IPS-18c (cell line): ENCODE measurements around the gene L1CAM.

Source experiments
- H3K4me3 ChIP-seq: 2 replicates; pipeline ENCODE4 v1.7.0; 2013; ENCODE audit warnings: low read depth, mild to moderate bottlenecking, low read length, moderate library complexity; ENCODE audit not compliant: insufficient read depth
- H3K9me3 ChIP-seq: one replicate; pipeline ENCODE4 v1.6.1; 2013; ENCODE audit warnings: mild to moderate bottlenecking, low read length, moderate library complexity; ENCODE audit not compliant: control insufficient read depth, insufficient read depth

The L1CAM gene

DNA sequence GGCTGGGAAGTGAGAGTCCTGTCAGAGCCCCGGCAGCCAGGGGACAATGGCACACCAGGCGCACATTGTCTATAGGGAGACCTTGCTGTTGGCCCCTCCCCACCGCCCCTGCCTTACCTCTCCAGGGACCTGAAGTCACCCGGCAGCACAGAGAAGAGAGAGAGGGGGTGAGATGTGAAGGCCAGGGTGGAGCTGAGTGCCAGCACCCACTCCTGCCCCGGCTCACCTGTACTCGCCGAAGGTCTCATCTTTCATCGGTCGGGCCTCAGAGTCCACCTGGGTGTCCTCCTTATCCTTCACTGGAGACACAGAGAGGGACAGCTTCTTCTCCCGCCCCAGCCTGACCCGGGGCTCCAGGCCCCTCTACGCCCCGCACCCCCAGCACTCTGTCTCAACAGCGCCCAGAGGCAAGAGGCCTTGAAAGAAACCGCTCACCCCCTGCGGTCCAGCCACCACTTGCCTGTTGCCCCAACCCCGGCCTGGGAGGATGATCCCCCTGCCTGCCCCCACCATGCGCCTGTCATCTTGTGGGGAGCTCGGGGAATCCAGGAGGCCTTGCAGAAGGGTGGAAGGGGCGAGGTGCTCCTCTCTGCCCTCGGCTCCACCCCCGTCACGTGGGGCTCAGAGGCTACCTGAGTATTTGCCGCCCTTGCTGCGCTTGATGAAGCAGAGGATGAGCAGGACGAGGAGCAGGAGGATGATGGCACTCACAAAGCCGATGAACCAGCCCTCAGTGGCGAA, 22.6 kb downstream of the L1CAM start:
- Histone ChIP-seq H3K4me3 (no peak overlapping the region), H3K9me3 (peaks cover 18% of the 10 kb centered on the region)

DNA sequence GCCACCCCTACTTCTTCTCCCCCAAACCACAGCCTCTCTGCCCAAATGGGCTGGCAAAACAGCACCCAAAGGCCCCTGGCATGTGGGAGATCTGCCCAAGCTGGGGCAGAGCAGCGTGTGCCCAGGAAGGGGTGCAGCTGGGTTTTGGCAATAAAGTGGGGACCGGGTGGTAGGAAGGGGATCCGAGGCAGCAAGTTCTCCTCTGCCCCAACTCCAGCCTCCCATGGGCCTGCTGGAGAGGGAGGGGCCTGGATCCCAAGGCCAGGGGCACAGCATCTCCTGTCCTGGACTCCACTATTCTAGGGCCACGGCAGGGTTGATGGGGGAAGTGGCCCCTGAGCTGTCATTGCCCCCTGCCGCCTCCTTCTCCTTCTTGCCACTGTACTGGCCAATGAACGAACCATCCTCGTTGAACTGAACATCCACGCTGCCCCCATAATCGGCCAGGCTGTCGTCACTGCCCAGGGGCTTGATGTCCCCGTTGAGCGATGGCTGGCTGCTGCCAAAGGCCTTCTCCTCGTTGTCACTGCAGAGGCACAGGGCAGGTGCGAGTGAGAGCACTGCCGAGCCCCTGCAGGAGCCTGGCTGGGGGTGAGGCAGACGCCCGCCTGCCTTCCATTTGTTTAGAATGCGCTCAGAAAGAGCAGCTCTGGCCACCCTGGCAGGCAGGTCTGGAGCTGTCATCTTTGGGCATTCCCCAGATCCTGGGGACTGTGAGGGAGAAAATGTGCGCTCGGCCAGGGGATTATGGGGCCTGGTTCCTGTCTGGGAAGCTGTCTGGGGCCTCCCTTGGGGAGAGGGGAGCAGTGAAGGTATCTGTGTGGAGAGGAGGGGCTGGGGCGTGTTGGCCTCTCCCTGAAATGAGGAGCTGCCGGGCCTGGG, 23.4 kb downstream of the L1CAM start:
- Histone ChIP-seq H3K9me3 (peaks cover 16% of the 10 kb centered on the region), H3K4me3 (peak overlapping the region; percentile 31; the same call in 1 of the 2 replicates)

DNA sequence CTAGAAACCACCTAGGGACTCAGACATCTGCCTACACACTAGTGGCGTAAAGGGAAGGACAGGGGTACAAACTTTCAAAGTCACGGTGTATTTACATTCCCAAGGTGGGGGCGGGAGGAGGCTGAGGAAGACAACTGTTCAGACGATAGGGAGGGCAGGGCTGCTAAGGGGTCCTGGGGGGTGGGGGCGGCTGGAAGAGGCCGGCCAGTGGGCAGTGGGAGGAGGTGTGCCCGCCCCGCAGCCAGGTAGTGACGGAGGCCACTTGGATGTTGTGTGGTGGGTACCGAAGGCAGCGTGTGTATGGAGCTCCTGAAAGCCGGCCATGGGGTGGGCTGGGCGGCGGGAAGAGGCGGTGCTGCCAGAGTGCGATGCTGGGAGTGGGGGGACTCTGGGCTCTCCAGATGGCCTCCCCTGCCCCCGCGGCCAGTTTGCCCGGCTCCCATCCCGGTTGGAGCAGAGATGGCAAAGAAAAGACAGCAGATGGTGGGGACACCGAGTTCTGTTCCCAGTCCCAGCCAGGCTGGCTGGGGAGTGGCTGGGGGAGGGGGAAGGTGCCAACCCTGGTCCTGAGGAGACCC, 24.2 kb downstream of the L1CAM start:
- H3K9me3 ChIP-seq = peaks cover 16% of the 10 kb centered on the region
- no peak overlapping the region for H3K4me3 ChIP-seq

DNA sequence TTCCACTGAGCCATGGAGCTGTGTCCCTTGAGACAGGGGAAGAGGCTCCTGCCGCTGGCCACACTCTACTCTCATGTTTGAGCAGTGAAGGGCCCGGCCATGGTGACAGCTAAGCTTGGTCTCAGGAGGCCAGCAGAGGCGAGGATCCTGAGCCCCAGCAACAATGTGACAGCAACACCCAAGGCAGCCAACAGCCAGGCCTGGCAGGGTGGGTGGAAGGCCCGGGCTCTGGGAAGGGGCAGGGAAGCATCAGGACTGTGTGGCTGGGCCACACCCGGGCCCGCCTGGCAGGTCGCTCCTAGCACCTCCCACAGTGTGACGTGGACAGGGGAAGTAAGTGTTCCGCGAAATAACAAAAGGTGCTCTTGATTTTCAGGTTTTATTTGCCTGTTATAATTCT, 24.8 kb downstream of the L1CAM start:
- Histone ChIP-seq H3K4me3 (no peak overlapping the region), H3K9me3 (peaks cover 16% of the 10 kb centered on the region)

DNA sequence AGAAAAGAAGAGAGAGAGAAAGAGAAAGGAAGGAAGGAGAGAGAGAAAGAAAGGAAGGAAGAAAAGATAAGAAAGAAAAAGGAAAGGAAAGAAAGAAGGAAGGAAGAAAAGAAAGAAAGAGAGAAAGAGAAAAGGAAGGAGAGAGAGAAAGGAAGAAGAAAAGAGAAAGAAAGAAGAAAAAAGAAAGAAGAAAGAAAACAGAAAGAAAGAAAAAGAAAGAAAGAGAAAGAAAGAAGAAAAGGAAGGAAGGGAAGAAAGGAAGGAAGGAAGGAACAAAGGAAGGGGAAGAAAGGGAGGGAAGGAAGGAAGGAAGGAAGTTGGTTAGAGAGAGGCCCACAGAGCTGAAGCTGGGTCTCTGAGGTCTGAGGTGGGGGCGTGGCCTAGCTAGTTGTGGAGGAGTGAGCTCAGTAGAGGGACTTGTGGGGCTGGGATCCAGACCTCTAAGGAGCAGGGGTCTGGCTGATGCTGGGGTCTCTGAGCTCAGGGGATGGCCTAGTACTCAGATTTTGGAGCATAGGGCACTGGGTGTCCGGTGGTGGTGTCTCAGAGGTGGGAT, 28.5 kb downstream of the L1CAM start:
- no peak overlapping the region for H3K4me3 ChIP-seq
- H3K9me3 ChIP-seq = peaks cover 10% of the 10 kb centered on the region

DNA sequence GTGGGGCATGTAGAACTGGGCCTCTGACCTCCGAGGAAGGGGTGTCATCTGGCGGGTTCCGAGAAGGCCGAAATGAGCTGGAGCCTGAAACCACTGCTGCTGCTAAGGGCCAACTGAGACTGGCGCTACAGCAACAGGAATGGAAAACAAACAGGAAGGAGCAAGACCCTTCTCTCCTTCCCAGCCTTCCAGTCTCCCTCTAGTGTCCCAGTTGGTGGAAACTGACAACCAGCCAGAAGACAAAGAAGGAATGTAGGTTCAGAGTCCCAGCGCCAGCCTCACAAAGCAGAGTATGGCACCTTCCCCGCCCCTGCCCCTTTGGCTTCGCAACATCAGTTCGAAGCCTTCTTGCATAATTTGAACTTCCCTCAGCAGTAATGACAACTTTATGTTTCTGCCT, 31.3 kb downstream of the L1CAM start:
- H3K4me3 ChIP-seq = no peak overlapping the region

DNA sequence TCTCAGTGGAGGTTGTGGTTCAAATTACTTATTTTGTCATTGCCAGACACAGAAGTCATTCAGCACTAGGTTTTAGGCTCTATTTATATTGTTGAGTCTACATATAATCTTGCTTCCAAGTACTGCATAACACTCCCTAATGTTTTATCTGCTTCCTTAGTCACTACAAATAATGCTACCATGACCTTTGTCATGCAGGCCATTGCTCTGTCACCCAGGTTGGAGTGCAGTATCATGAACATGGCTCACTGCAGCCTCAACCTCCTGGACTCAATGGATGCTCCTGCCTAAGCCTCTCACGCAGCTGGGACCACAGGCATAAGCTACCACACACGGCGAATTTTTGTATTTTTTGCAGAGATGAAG, 32.1 kb downstream of the L1CAM start:
- peaks cover 6% of the 10 kb centered on the region for H3K9me3 ChIP-seq
- H3K4me3 ChIP-seq = no peak overlapping the region

More for the DNA sequence above, 31.3 kb downstream of the L1CAM start:
- H3K9me3 ChIP-seq = peaks cover 8% of the 10 kb centered on the region

DNA sequence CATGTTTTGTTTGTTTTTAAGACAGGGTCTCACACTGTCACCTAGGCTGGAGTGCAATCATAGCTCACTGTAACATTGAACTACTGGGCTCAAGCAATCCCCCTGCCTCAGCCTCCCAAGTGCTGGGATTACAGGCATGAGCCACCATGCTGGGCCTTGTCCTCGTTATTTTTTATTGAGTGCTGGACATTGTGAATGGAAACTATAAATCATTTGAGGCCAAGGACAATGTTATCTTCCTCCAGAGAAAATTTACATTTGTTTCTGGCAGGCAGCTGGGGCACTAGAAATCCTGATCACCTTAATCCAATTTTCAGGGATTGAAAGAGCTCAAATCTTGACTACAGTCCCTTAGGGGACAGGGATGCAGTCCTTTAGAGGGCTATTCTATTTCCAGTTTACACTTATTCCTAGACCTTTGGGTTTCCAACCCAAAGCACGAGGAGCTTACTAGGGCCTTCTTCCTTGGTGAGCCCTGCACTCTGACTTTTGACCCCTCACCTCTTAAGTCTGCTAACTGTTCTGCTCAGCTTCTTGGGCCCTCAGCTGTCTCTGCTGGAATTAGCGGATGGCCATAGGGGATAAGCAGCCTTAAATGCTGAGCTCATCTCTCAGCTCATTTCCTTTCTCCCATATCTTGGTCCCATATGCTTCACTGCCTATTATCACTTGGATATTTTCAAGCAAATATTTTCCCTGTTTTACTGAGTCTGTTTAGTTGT, 32.6 kb downstream of the L1CAM start:
- Histone ChIP-seq H3K4me3 (no peak overlapping the region), H3K9me3 (peaks cover 6% of the 10 kb centered on the region)

DNA sequence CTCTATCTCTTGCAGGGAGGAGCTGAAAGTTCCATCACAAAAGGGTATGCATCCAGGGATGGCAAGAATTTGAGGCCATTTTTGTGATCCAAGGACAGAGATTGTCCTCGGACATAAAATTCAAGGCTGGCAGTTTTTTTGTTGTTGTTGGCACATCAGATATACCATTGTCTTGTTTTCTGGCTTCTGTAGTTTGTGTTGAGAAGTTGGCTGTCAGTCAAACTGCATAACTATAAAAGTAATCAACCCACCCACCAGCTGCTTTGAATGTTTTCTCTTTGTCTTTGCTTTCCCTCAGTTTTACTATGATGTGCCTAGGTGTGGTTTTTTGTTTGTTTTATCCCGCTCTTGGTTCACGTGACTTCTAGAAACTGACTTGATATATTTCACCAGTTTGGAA, 34.0 kb downstream of the L1CAM start:
- Histone ChIP-seq H3K9me3 (peaks cover 6% of the 10 kb centered on the region), H3K4me3 (no peak overlapping the region)

DNA sequence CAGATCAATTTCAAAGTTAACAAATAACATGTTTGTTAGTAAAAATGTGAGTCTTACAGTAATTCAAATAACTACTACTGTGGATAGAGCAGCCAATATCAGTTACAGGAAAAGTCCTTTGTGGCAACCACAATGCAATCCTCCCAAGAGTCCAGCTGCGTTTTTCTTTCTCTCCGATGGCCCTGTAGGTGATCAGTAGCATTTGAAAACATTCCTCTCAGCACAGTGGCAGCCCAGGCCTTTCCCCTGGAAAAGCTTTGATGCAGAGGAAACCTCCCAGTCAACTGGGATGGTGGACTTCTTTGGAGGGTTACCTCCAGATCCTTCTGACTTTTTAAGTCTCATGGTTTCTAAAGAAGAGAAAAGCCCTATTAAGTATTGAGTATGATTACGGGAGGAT, 37.6 kb downstream of the L1CAM start:
- Histone ChIP-seq H3K9me3 (peaks cover 11% of the 10 kb centered on the region), H3K4me3 (no peak overlapping the region)

DNA sequence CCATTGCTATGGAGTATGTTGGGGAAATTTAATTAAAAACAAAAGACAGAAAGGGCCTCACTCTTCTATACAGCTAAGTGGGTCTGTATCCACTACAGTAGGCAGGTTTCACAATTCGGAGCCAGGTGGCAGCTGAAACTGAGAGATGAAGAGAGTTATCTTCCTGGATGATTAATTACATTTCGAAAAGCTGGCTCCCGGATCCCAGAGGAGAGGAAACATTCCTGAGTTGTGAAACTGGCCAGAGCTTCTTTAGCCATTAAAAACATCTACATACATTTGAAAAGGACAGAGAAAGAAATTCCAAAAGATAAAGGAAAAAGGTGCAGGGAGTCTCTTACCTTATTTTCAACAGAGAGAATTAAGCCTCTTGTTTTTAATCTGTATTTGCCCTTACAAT, 40.1 kb downstream of the L1CAM start:
- Histone ChIP-seq H3K9me3 (peaks cover 11% of the 10 kb centered on the region), H3K4me3 (no peak overlapping the region)

DNA sequence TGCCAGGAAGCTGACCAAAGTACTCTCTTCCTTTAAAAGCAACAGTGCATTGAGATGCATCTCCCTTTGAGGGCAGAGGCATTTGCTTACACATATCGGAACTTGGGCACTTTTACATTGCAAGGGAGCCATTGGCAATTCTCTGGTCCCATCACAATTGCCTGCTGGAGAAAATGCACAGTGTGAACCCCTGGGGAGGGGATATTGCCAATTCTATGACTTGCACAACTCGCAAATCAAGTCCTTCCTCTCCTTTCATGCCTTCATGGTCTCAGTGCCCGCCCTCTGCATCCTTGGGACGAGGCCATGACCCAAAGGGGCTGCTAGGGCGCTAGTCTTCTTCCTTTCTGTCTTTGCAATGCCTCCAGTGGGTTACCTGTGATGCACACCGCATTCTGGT, 40.8 kb downstream of the L1CAM start:
- Histone ChIP-seq H3K4me3 (peak overlapping the region; percentile 3; the same call in 1 of the 2 replicates), H3K9me3 (peaks cover 8% of the 10 kb centered on the region)

DNA sequence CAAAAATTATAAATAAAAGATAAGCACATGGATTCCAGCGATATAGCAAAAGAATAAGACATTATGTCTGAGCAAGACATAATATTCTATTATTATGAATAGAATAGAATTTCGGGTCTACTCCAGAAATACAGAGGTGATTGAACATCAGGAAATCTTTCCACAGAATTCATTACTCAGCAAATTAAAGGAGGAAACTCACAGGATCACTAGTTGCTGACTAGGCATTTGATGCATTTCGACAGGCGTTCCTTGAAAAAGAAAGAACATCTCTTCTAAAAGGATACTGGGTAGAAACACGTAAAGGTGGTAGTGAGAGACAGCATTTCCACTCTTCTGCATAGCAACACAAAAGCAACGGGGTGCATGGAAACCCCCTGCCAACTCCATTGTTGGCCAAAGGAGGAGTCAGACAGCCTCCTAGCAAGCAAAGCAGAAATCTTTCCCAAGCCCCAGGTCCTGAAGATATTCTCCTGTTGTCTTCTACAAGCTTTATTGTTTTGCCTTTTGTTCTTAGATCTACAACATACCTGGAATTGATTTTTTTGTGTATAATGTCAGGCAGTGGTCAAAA, 41.4 kb downstream of the L1CAM start:
- Histone ChIP-seq H3K9me3 (peaks cover 8% of the 10 kb centered on the region), H3K4me3 (no peak overlapping the region)

DNA sequence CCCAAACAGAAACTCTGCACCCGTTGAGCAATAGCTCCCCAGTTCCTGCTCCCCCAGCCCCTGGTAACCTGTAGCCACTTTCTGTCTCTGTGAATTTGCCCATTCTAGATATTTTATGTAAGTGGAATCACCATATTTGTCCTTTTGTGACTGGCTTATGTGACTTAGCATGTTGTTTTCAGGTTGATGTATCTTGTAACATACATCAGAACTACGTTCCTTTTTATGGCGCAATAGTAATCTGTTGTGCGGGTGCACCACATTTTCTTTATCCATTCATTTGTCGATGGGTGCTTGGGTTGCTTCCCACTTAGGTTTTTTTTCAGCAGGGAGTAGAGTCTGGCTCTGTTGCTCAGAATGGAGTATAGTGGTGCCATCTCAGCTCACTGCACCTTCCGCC, 49.1 kb downstream of the L1CAM start:
- Histone ChIP-seq H3K4me3 (no peak overlapping the region), H3K9me3 (peaks cover 10% of the 10 kb centered on the region)

DNA sequence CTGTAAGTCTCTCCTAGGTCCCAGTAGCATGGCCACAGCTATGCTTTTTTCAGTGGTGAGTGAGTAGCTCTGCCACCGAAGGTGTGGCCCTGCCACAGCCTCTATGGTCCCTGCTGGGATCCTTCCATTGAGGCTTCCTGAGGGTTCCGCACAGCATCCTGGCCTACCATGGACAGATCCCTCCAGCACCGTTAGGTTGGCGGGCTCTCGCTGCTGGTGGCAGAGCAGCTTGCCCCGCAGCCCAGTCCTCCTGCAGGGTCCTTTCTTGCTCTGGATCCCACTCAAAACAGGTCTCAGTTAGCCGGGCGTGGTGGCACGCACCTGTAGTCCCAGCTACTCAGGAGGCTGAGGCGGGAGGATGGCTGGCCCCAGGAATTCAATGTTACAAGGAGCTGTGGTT, 53.2 kb downstream of the L1CAM start:
- Histone ChIP-seq H3K9me3 (peaks cover 15% of the 10 kb centered on the region), H3K4me3 (no peak overlapping the region)

DNA sequence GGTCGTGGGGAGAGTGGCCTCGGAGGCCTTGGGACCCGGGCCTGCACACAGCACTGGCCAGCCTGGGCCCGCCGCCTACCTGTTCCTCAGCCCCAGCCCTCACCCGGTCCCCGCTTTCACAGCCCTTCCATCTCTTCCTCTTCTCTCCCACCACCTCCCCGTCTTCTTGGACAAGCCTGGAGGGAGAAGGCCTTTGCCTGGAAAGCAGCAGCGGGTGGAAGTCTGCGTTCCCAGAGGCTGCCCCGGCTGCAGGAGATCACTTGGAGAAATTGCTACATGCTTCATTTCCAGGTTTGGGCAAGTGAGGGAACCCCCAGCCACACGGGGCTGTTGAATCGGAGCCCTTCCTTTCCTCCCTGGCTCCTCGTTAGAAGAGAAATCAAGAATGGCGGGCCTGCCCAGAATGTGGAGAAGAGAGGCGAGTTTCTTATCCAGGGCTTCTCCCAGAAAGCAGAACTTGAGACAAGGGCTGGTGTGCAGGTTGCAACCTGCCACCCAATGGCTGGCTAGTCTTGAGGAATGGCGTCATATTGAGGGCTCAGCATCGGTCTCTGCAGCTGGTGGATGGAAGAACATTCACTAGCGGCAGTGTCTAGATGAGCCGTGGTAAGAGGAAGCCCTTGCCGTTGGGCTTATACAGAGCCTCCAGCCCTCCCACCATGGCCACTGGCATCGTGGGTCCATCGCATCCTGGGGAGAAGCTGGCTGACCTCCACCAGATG, 54.4 kb downstream of the L1CAM start:
- Histone ChIP-seq H3K4me3 (no peak overlapping the region; the same call in 1 of the 2 replicates), H3K9me3 (peaks cover 15% of the 10 kb centered on the region)
